Thyroid gland (tissue), 4 donors: ENCODE data around the gene PCNP. TPM values are rescaled to one million over a fixed set of nuclear protein-coding genes. Genes with fewer than 3 reads are reported as not detected.

Experiments
- DNase-seq, 2 donors: peaks; one replicate each; pipeline ENCODE4 v3.0.0-alpha.2; 2019
- H3K27ac ChIP-seq, 3 donors: fragments of 200-600 bp; sonication (generic); 1 replicate in 2 of 3; 2 replicates in 1 of 3; pipeline ENCODE4 v1.5.1; 2016 to 2019; ENCODE audit warnings: mild to moderate bottlenecking in 1 of 3, moderate library complexity in 1 of 3
- H3K27me3 ChIP-seq: fragments of 200-600 bp; sonication (generic); one replicate; pipeline ENCODE4 v1.5.1; 2019
- H3K36me3 ChIP-seq, 2 donors: fragments of 200-600 bp; sonication (generic); one replicate each; pipeline ENCODE4 v1.5.1; 2016 to 2019
- H3K4me1 ChIP-seq, 2 donors: fragments of 200-600 bp; sonication (generic); one replicate each; pipeline ENCODE4 v1.5.1; 2017 to 2019
- H3K4me3 ChIP-seq, 3 donors: fragments of 200-600 bp; sonication (generic); replicated peaks in 1 of 3; 1 replicate in 2 of 3; 2 replicates in 1 of 3; pipeline ENCODE4 v1.5.1; 2016; ENCODE audit warnings: mild to moderate bottlenecking in 1 of 3
- H3K9me3 ChIP-seq: fragments of 200-600 bp; sonication (generic); one replicate; pipeline ENCODE4 v1.5.1; 2017
- CTCF ChIP-seq, 6 experiments: fragments of 200-600 bp in 3 of 6; fragments of 450-650 bp in 3 of 6; sonication (generic) in 3 of 6; IDR thresholded peaks; one replicate each; pipeline ENCODE4 v1.5.1; 2016 to 2019; ENCODE audit warnings: antibody characterized with exemption in 6 of 6, mild to moderate bottlenecking in 2 of 6, inconsistent platforms in 1 of 6, moderate library complexity in 1 of 6
- POLR2A ChIP-seq, 2 donors: fragments of 450-650 bp; IDR thresholded peaks; one replicate each; pipeline ENCODE4 v1.6.1; 2017; ENCODE audit warnings: antibody characterized with exemption in 2 of 2, mild to moderate bottlenecking in 2 of 2, moderate library complexity in 1 of 2
- WGBS, 2 donors: methylation state at CpG; one replicate each; pipeline ENCODE4 v1.1.5; 2017; 5-methylcytosine and 5-hydroxymethylcytosine counted together
- intact Hi-C: fragments of 100-400 bp; cut with DNase I; formaldehyde crosslinking; loops from one replicate; pipeline ENCODE4 v1.15.1; 2023
- small RNA-seq: library from RNA; depleted of rRNA; stranded (forward); fragments of <200 nt; gene quantifications from one replicate; pipeline ENCODE3, GENCODE V24; 2016
- total RNA-seq, 4 donors: library from RNA; depleted of rRNA; stranded (reverse); fragments of >200 nt; gene quantifications; one replicate each; pipeline ENCODE4 v1.2.3, GENCODE V29; 2016

PCNP gene
- total RNA-seq, 4 donors from 2014 or later: 93.4 to 145 (median 123) TPM

GRCh38 chr3:101643009-101643844 is 69.2 kb downstream of the PCNP start:
- no peak for TF ChIP-seq POLR2A (IDR thresholded peaks at IDR 0.05)
- TF ChIP-seq CTCF (IDR thresholded peaks at IDR 0.05): no peak
- 84 to 91% methylated on average over 8 of the region's 8 CpGs for WGBS, 2 donors
- no peak for DNase-seq
- Histone ChIP-seq H3K27me3 (no peaks in the 10 kb centered on the region), H3K4me3 (no peak overlapping the region), H3K4me1 (no peaks in the 10 kb centered on the region), H3K36me3 (no peaks in the 10 kb centered on the region), H3K9me3 (no peaks in the 10 kb centered on the region), H3K27ac (no peak overlapping the region)
- intact Hi-C loops: no loop called here

Small RNAs within 50 kb of the gene (small RNA-seq; reads per million reads assigned to genes)
- gene RF00019: not detected
- not detected for gene RNU6-1256P

Other genes with a start within 250 kb of the PCNP start
- 10 to 100 TPM; 30.2 to 42.9 (median 31.5) TPM for gene SENP7, start 61.0 kb upstream of the PCNP start, total RNA-seq
- gene TRMT10C, start 12.3 kb upstream of the PCNP start, total RNA-seq: 10 to 100 TPM; 11.7 to 22.2 (median 18.6) TPM
- gene ZBTB11, start 103.0 kb downstream of the PCNP start, total RNA-seq: 10 to 100 TPM; 28.0 to 43.6 (median 35.9) TPM
- 1,000 to 10,000 TPM in 3 of 4 donors, 100 to 1,000 TPM in 1; 958 to 1,885 (median 1,354) TPM for gene RPL24, start 112.5 kb downstream of the PCNP start, total RNA-seq
- gene CEP97, start 150.4 kb downstream of the PCNP start, total RNA-seq: 10 to 100 TPM in 1 of 4 donors, 1 to 10 TPM in 3; 7.3 to 13.3 (median 8.2) TPM
- 10 to 100 TPM; 10.5 to 18.9 (median 13.2) TPM for gene NXPE3, start 205.0 kb downstream of the PCNP start, total RNA-seq